Measurements from ENCODE around the gene TFF2. TPM values are rescaled to one million over a fixed set of nuclear protein-coding genes. Genes with fewer than 3 reads are reported as not detected.

The TFF2 gene
- total RNA-seq, 1 donor from 2014 or later, result not detected

DNA sequence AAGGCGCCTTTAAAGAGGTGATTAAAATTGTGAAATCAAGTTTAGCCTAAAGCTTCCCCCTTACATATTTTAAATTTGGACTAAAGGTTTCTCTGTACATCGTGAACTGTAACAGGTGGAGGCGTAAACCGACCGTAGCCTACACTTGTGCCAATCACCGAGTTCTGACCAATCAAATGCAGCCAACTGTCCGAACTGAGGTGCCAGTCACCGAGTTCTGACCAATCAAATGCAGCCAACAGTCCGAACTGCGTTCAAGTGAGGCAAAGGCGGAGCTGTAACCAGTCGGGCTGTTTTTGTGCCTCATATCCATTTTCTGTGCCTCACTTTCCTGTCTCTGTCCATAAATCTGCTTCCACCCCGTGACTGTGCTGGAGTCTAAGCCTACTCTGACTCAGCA lies 8.1 kb upstream of the TFF2 start:
- TF ChIP-seq POLR2A (IDR thresholded peaks at IDR 0.05), result no peak
- no peak for TF ChIP-seq POLR2AphosphoS5 (IDR thresholded peaks at IDR 0.05; ENCODE audit: insufficient read depth in 1 of 2, low read depth in 1 of 2)
- TF ChIP-seq, protein P1, sequence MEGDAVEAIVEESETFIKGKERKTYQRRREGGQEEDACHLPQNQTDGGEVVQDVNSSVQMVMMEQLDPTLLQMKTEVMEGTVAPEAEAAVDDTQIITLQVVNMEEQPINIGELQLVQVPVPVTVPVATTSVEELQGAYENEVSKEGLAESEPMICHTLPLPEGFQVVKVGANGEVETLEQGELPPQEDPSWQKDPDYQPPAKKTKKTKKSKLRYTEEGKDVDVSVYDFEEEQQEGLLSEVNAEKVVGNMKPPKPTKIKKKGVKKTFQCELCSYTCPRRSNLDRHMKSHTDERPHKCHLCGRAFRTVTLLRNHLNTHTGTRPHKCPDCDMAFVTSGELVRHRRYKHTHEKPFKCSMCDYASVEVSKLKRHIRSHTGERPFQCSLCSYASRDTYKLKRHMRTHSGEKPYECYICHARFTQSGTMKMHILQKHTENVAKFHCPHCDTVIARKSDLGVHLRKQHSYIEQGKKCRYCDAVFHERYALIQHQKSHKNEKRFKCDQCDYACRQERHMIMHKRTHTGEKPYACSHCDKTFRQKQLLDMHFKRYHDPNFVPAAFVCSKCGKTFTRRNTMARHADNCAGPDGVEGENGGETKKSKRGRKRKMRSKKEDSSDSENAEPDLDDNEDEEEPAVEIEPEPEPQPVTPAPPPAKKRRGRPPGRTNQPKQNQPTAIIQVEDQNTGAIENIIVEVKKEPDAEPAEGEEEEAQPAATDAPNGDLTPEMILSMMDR (IDR thresholded peaks at IDR 0.05), result no peak
- Histone ChIP-seq H3K4me3 (no peak overlapping the region), H3K36me3 (no peaks in the 10 kb centered on the region), H3K27me3 (no peaks in the 10 kb centered on the region), H3K27ac (no peak overlapping the region), H3K9me3 (no peaks in the 10 kb centered on the region), H3K4me1 (no peaks in the 10 kb centered on the region)
- DNase-seq (ENCODE audit: extremely low spot score in 2 of 2), result no peak
- intact Hi-C loops (cut with DNase I), result no loop called here

DNA sequence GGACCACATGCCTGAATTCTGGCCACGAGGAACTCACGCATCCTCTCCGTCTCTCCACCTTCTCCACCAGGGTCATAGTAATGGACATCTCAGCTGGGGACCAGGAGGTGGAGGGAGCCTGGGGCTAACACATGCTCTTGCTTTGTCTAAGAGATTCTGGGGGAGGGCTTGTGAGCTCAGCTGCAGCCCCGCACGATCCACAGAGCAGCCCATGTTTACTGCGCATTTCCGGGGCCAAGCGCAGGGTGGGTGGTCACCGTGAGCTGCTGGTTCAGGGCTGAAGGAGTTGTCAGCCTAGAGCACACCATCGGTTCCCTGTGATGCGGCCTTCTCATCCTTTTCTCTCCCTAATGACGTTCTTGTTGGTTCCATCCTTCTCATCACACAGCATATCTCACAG lies 7.5 kb upstream of the TFF2 start:
- H3K27ac ChIP-seq, result no peak overlapping the region
- intact Hi-C loops (cut with DNase I), result no loop called here
- H3K9me3 ChIP-seq, result no peaks in the 10 kb centered on the region
- no peak overlapping the region for H3K4me3 ChIP-seq
- H3K36me3 ChIP-seq, result no peaks in the 10 kb centered on the region
- no peak for DNase-seq (ENCODE audit: extremely low spot score in 2 of 2)
- H3K4me1 ChIP-seq, result no peaks in the 10 kb centered on the region
- no peaks in the 10 kb centered on the region for H3K27me3 ChIP-seq
- TF ChIP-seq POLR2AphosphoS5 (IDR thresholded peaks at IDR 0.05; ENCODE audit: insufficient read depth in 1 of 2, low read depth in 1 of 2) (no peak), POLR2A (IDR thresholded peaks at IDR 0.05) (no peak)
- TF ChIP-seq, protein P1 (IDR thresholded peaks at IDR 0.05), result no peak

DNA sequence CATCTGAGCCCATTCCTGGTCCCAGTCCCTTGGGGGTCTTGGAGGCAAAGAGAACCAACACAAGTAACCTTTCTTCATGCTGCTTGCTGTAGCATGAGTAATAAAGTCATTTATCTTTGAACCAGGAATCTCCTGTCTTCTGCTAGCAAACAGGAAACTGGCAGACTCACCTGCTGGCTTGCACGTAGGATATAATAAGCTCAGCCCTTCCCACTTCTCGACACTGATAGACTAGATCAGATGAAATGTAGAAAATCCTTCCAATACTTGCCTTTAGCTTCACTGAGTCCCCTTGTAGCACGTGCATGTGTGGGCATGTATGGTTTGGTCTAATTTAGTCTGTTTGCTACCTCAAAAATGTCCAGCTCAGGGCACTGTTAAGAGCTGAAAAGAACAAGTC lies 6.5 kb upstream of the TFF2 start:
- Histone ChIP-seq H3K36me3 (no peaks in the 10 kb centered on the region), H3K27me3 (no peaks in the 10 kb centered on the region), H3K4me1 (no peaks in the 10 kb centered on the region), H3K27ac (no peak overlapping the region), H3K9me3 (no peaks in the 10 kb centered on the region), H3K4me3 (no peak overlapping the region)
- intact Hi-C loops (cut with DNase I), result no loop called here
- DNase-seq (ENCODE audit: extremely low spot score in 2 of 2), result no peak
- TF ChIP-seq POLR2AphosphoS5 (IDR thresholded peaks at IDR 0.05; ENCODE audit: insufficient read depth in 1 of 2, low read depth in 1 of 2), result no peak
- TF ChIP-seq, protein P1 (IDR thresholded peaks at IDR 0.05), result no peak
- TF ChIP-seq POLR2A (IDR thresholded peaks at IDR 0.05), result no peak

DNA sequence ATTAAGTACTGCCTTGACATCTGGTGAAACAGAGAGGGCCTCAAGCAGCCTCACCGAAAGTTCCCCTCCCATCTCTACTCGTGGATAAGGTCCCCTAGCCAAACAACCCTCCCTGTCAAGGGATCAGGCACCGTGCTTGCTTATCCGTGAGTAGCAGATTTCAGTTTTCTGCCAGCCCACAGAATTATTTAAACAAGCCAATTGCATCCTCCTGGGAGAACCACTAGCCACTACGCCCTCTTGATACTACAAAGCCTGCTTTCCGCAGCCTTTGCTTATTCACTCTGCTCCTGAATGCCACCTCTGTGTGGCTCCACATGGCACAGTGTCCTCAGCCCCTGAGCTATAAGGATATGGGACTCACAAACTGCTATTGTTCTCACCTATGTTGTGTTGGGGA lies 5.9 kb upstream of the TFF2 start:
- H3K4me1 ChIP-seq, result no peaks in the 10 kb centered on the region
- TF ChIP-seq POLR2AphosphoS5 (IDR thresholded peaks at IDR 0.05; ENCODE audit: insufficient read depth in 1 of 2, low read depth in 1 of 2) (no peak), POLR2A (IDR thresholded peaks at IDR 0.05) (no peak)
- TF ChIP-seq, protein P1 (IDR thresholded peaks at IDR 0.05), result no peak
- intact Hi-C loops (cut with DNase I), result no loop called here

DNA sequence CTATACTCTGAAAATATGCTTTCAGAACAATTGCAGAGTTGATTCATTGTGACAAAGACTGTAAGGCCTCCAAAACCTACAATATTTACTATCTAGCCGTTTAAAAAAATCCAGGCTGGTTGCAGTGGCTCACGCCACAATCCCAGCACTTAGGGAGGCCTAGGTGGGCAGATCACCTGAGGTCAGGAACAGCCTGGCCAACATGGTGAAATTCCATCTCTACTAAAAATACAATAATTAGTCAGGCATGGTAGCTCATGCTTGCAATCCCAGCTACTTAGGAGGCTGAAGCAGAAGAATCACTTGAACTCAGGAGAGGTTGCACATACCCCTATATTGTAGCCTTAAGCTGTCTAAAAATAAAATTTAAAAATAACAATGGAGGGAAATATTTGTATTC lies 5.3 kb upstream of the TFF2 start:
- TF ChIP-seq, protein P1 (IDR thresholded peaks at IDR 0.05), result no peak
- no peak for TF ChIP-seq POLR2AphosphoS5 (IDR thresholded peaks at IDR 0.05; ENCODE audit: insufficient read depth in 1 of 2, low read depth in 1 of 2)
- no peak for TF ChIP-seq POLR2A (IDR thresholded peaks at IDR 0.05)
- H3K4me1 ChIP-seq, result no peaks in the 10 kb centered on the region
- H3K4me3 ChIP-seq, result no peak overlapping the region
- no peaks in the 10 kb centered on the region for H3K9me3 ChIP-seq
- no peaks in the 10 kb centered on the region for H3K27me3 ChIP-seq
- no peak overlapping the region for H3K27ac ChIP-seq
- intact Hi-C loops (cut with DNase I), result no loop called here
- DNase-seq (ENCODE audit: extremely low spot score in 2 of 2), result no peak
- no peaks in the 10 kb centered on the region for H3K36me3 ChIP-seq

More for the DNA sequence above, 5.9 kb upstream of the TFF2 start:
- no peaks in the 10 kb centered on the region for H3K27me3 ChIP-seq
- no peak overlapping the region for H3K4me3 ChIP-seq
- H3K9me3 ChIP-seq, result no peaks in the 10 kb centered on the region
- no peaks in the 10 kb centered on the region for H3K36me3 ChIP-seq
- no peak for DNase-seq (ENCODE audit: extremely low spot score in 2 of 2)
- no peak overlapping the region for H3K27ac ChIP-seq

Measured in vagina (tissue), 2 donors.